LHCN-M2 (cell line): ENCODE results near the gene AP2A2. TPM values are rescaled to one million over a fixed set of nuclear protein-coding genes. Genes with fewer than 3 reads are reported as not detected.

ENCODE experiments used
- DNase-seq: peaks from one replicate; pipeline ENCODE4 v3.0.0-alpha.2; 2012; ENCODE audit warnings: low read depth
- total RNA-seq: library from RNA; depleted of rRNA; stranded (reverse); fragments of >200 nt; gene quantifications from 2 replicates; pipeline ENCODE4 v1.2.3, GENCODE V29; 2014

AP2A2 gene
- total RNA-seq, 1 experiment from 2014 or later = 39.0 TPM

GRCh38 chr11:924406-925157 is 1.1 kb upstream of the AP2A2 start:
- no peak for DNase-seq

DNA sequence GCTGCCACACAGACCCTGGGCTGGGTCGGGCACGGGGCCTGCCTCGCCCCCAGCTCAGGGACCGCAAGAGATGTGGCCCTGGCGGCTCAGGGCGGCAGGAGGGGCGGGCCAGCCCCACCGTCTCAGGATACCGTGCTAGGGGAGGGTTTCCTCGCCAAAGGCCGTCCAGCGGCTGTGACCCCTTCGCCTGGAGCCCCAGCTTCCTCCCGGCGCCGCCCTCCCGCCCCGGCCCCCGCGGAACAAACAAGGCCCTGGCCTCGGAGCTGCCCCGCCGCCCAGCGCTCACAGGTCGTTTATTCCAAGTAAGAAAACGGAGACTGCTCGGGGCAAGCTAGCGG is 543 bp upstream of the AP2A2 start:
- no peak for DNase-seq

- DNase-seq = peak; percentile 68
These were observed 759 bp downstream of the AP2A2 start for GRCh38 chr11:926341-926916.

DNA sequence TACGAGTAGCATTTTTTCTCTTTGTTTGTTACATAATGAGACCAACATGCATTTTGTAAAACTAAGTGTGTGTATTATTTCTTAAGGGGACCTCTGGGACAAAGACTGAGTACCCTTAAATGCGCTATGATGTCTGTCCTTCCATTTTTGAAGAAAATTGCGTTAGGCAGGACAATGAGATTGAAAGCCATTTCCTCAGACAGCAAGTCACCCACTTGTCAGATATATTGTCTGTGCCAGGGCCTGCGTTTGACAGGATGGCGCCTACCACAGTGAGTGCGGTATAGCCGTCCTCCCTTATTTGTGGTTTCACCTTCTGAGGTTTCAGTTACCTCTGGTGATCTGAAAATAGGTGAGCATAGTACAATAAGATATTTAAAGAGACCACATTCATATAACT is 2.2 kb downstream of the AP2A2 start:
- no peak for DNase-seq

DNA sequence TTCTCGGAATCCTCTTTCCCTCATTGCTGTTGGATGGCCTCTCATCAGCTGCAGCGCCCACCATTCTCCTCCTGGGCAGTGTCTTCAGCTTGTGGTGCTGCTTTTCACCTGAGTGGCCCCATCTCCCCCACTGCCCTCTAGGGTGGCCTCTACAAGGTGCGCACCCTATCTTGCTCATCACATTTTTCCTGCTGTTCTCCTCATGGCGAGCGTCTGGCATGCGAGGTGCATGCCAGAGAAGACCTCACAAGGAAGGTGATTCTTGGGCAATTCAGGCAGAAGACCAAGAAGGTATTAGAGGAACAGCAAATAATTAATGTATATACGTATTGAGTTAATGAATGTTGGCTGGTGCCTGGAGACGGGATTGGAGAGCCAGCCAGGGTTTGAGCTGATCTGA is 3.1 kb downstream of the AP2A2 start:
- DNase-seq = no peak

GRCh38 chr11:929405-929804 is 3.7 kb downstream of the AP2A2 start:
- DNase-seq = no peak

DNA sequence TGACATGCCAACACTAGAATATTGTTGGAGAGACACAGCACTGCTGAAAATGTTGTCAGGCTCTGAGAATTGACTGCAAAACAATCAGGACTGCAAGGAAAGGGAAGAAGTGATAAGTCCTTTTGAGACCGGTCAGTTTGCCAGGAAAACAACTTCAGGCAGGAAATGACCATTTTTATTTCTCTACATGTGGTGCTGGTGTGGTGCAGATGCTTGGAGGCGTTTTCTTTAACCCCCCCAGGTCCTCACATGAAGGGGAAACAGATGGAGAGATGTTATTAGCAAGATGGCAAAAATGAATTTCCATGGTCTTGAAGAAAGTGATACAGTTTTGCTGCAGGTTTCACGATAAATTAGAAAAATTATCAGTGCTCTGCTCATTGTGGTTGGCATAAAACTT is 5.7 kb downstream of the AP2A2 start:
- no peak for DNase-seq

DNA sequence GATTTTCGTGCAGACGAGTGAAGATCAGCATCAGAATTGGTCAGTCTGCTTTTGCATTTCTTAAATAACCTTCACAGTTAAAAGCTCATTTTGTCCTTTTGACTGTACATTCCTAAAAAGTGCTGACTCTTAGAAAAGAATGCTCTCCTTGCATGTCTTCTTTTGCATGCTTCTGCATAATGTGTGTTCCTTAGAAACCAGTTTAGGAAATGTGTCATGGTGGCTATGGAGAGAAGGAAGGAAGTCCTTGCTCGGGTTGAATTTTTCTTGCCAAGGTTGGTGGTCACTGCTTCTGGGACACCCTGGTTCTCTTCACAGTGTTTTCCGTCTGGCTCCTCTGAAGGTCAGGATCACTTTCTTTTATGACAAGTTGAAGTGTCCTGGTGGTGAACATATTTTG is 6.8 kb downstream of the AP2A2 start:
- DNase-seq = no peak

DNA sequence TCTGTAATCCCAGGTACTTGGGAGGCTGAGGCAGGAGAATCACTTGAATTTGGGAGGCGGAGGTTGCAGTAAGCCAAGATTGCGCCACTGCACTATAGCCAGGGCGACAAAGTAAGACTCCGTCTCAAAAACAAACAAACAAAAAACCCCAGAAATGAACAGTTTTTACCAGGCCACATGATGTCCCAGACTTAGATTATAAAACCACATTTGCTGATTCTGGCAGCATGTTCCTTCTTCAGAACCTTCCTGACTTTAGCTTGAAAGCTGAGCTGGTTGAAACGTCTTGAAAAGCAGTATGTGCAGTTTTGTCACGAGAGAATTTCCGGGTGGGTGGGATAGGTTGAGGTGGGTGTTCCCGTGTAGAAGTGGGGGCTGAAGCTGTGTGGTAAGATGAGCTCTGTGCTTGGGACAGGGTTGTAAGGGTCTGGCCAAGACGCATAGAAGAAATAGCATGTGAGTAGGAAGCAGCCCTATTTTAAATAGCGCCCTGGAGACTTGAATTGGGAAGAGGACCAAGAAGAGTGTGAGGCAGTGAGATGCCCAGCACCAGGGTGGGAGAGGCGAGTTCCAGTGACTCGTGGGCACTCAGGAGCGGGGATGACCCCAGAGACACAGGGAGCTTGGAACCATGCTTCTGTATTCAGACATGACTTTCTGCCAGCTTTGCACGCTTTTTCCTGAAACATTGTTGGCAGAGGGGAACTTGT is 7.6 kb downstream of the AP2A2 start:
- peak; percentile 34 for DNase-seq

DNA sequence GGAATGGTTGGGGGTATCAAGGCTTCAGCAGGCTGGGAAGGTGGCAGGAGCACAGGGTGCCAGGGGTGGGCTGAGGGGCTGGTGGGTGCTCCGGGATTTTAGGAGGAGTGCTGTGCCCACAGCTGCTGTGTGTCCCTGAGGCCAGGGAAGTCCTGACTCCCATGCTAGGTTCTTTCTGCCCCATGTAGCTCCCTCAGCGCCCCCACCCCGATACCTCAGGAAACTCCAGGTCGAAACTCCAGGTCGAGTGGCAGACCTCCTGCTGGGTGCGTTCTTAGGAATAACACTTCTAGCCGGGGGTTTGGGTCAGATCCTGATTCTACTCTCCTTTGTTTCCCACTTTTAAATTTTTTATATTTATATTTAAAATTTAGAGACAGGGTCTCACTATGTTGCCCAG is 8.3 kb downstream of the AP2A2 start:
- DNase-seq = no peak

DNA sequence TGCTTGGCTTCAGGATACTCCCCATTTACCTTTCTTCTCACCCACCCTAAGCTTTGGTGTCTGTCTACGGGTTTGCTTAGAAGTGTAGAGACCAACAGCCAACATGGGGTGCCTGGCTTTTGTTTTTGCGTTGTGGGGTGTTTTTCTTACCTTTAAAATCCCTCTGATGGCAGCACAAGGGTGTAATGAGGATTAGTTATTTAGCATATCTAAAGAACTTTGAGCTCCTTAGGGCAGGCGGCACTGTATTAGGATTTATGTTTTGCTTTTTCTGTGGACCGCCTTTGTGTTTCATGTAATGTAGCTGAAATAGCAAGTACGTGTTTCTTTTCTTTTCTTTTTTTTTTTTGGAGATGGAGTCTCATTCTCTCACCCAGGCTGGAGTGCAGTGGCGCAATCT is 8.9 kb downstream of the AP2A2 start:
- no peak for DNase-seq

DNA sequence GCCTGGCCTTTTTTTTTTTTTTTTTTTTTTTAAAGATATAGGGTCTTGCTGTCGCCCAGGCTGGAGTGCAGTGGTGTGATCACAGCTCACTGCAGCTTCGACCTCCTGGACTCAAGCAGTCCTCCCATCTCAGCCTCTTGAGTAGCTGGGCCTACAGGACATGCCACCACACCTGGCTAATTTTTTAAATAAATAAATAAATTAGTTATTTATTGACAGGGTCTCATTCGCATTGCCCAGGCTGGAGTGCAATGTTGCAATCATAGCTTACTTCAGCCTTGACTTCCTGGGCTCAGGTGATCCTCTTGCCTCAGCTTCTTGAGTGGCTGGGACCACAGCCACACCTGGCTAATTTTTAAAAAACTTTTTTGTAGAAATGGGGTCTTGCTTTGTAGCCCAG is 10.5 kb downstream of the AP2A2 start:
- no peak for DNase-seq

DNA sequence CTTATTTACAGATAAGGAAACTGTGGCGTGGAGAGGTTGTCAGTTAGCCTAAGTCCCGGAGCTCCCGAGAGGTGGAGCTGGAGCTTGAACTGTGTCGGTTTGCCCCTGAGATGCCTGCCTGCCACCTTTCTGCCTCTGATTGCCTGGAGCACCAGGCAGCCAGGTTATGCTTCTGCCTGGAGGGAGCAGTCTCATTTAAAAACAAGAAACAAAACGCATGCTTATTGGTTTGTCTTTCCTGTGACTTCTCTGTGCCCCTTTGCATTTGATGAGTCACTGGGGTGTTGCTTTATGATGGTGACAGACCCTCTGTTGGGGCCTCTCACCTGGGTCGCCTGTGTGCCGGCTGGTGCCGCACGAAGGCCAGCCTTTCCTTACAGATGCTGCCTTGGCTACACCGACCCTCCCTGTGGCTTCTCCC is 12.2 kb downstream of the AP2A2 start:
- no peak for DNase-seq

- no peak for DNase-seq
These were observed 14.9 kb downstream of the AP2A2 start for GRCh38 chr11:940496-941135.

DNA sequence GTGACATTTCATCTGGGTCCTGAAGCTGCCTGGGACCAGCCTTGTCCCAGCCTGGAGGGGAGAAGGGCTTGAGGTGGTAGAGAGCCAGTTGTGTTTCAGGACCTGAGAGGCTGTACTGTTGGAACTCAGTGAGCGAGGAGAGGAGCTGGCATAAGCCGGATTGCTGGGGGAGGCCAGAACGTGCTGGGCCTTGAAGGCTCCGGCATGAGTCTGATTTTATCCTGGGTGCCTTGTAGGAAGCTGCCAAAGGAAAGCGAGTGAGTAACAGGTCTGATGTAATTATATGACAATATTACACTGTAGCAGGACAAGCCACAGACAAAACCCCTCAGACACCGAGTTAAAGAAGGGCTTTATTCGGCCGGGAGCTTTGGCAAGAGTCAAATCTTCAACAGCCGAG is 17.2 kb downstream of the AP2A2 start:
- DNase-seq = no peak

DNA sequence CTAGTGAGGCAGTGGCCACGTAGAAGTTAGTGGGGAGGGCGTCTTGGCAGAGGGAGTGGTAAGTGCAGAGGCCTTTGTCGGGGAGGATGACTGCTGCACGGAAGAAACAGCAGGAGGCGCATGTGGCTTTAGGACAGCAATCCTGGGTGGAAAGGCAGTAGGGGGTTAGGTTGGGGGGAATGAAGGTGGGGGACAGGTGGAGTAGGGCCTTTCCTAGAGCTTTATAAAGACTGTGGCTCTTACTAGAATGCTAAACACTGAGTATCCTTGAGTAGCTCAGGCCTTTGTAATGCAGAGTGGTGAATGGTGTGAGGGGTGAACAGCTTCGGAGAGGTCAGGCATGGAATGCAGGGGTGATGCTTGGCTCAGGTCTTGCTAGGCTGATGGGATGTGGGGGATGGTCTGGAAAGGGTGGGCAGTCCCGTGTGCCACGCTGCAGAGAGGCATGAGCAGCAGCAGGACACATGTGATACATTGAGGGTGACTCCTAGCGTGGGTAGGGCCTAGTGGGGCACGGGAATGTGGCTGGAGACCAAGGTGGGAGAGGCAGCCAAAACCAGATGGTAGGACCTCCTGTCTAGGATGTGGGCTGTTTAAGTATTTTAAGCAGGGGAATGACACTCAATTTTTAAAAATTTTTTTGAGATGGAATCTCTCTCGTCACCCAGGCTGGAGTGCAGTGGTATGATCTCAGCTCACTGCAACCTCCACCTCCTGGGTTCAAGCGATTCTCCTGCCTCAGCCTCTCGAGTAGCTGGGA is 19.2 kb downstream of the AP2A2 start:
- DNase-seq = no peak

DNA sequence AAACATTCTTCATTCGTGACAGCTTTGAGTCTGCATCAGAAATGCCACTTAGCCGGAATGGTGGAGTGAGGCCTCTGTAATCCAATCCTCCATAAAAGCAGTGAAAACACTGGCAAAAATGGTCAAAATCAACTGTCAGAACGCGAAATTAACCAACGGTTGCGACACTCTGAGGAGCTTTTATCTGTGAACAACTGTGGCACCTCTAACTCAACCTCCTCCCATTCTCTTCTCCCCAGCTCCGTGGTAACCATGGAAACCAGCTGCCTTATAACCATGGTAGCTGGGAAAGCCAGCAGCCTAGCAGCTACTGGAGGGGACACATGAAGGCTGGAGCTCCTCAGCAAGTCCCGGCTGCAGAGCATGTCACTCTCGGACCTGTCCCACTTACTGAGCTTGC is 20.3 kb downstream of the AP2A2 start:
- peak; percentile 47 for DNase-seq

DNA sequence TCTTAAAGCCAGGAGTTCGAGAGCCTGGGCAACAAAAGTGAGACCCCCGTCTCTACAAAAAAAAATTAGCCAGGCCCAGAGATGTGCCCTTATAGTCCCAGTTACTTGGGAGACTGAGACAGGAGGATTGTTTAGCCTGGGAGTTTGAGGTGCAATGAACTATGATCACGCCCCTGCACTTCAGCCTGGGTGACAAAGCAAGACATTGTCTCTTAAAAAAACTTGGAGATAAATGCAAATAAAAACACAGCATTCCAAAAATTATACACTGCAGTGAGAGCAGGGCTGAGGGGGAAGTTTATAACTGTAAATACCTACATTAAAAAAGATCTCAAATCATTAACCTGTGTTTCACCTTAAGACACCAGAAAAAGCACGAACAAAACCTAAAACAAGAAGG is 22.1 kb downstream of the AP2A2 start:
- no peak for DNase-seq

DNA sequence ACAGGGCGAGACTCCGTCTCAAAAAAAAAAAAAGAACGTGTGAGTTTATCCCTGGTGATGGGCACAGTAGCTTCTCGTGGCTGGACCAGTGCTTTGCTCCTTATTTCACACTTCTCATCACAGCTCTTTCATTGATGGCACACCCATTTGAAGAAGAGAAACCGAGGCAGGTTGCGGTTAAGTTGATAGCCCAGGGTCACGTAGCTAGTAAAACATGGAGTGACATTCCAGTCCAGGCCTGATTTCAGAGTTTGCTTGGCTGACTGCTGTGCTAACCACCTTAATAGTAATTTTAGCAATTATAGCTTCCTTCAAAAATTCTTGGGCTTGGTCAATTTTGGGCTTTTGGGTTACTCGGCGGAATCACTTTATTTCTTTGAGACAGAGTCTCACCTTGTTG is 25.8 kb downstream of the AP2A2 start:
- no peak for DNase-seq

- no peak for DNase-seq
These were observed 27.0 kb downstream of the AP2A2 start for GRCh38 chr11:952406-953385.

DNA sequence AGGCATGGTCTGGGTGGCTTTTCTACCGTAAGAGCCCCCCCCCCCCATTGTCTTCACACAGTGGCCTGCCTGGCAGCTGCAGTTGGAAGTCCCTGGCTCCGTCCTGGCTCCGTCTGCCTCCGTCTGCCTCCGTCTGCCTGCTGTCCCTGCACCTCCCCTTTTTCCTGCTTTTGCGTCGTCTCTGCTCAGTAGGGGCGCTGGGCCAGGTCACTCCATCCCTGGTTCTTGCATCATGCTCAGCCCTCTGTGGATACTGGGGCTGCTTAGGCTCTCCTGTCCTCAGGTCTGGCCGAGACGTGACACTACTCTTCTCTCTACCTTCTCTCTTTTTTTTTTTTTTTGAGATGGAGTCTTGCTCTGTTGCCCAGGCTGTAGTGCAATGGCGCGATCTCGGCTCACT is 27.8 kb downstream of the AP2A2 start:
- no peak for DNase-seq
